ENCODE data around the gene TEC.

The TEC gene

DNA sequence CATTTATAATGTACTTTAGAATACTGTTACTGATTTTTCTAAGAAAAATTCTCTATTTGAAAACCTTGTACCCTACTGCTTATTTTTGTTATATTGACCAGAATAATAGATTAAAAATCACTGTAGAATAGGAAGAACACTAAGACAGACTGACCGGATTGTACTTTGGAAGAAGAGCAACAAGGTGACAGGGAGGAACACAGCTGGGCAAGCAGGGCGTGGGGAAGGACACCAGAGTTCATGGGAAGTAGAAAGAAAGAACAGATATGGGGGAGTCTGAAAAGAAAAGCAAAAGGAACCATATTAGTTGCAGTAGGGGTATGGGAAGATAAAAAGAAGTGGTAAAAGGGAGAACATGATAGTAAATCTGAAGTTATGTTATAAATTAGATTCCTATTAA lies 174.2 kb downstream of the TEC start:
- no peak overlapping the region for H3K9ac ChIP-seq
- H2AFZ ChIP-seq (ENCODE audit: low read depth), result no peak overlapping the region
- no peaks in the 10 kb centered on the region for H3K27me3 ChIP-seq (ENCODE audit: insufficient read depth, low read depth)
- no peaks in the 10 kb centered on the region for H3K36me3 ChIP-seq (ENCODE audit: insufficient read depth)
- no peaks in the 10 kb centered on the region for H4K20me1 ChIP-seq (ENCODE audit: insufficient read depth)
- H3K4me1 ChIP-seq (ENCODE audit: low read depth, poor library complexity, severe bottlenecking), result no peaks in the 10 kb centered on the region
- H3K79me2 ChIP-seq (ENCODE audit: insufficient read depth, low read depth), result no peaks in the 10 kb centered on the region
- H3K27ac ChIP-seq, result no peak overlapping the region
- H3K4me3 ChIP-seq (IDR thresholded peaks at IDR 0.05; ENCODE audit: insufficient read depth, low read depth, low read length), result no peak overlapping the region
- H3K4me2 ChIP-seq, result no peak overlapping the region
- TF ChIP-seq, protein P1, sequence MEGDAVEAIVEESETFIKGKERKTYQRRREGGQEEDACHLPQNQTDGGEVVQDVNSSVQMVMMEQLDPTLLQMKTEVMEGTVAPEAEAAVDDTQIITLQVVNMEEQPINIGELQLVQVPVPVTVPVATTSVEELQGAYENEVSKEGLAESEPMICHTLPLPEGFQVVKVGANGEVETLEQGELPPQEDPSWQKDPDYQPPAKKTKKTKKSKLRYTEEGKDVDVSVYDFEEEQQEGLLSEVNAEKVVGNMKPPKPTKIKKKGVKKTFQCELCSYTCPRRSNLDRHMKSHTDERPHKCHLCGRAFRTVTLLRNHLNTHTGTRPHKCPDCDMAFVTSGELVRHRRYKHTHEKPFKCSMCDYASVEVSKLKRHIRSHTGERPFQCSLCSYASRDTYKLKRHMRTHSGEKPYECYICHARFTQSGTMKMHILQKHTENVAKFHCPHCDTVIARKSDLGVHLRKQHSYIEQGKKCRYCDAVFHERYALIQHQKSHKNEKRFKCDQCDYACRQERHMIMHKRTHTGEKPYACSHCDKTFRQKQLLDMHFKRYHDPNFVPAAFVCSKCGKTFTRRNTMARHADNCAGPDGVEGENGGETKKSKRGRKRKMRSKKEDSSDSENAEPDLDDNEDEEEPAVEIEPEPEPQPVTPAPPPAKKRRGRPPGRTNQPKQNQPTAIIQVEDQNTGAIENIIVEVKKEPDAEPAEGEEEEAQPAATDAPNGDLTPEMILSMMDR (conservative IDR thresholded peaks at IDR 0.05; ENCODE audit: low read depth, low read length), result no peak

DNA sequence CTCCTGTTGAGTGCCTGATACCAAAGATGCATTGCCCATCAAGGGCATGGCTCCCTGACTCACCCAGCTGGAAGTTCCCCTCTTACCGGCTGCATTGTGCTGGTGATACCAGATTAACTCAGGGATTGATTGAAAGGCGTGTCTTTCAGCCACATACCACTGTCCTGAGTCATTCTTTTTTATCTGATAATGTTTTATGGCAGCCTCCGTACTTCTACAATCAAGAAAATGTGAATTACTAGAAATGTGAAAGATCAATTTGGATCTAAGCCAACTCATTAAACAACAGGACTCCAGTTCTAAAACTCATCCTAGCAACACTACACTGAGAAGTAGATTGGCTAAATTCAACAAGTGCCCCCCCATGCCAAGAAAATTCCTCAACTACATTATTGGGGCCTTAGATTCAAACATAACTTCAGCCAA lies 175.6 kb downstream of the TEC start:
- no peaks in the 10 kb centered on the region for H4K20me1 ChIP-seq (ENCODE audit: insufficient read depth)
- TF ChIP-seq, protein P1 (conservative IDR thresholded peaks at IDR 0.05; ENCODE audit: low read depth, low read length), result no peak
- H3K27me3 ChIP-seq (ENCODE audit: insufficient read depth, low read depth), result no peaks in the 10 kb centered on the region
- no peak overlapping the region for H3K4me3 ChIP-seq (IDR thresholded peaks at IDR 0.05; ENCODE audit: insufficient read depth, low read depth, low read length)
- H3K4me1 ChIP-seq (ENCODE audit: low read depth, poor library complexity, severe bottlenecking), result no peaks in the 10 kb centered on the region
- no peak overlapping the region for H3K4me2 ChIP-seq
- H3K36me3 ChIP-seq (ENCODE audit: insufficient read depth), result no peaks in the 10 kb centered on the region
- H3K27ac ChIP-seq, result no peak overlapping the region
- no peak overlapping the region for H2AFZ ChIP-seq (ENCODE audit: low read depth)
- H3K79me2 ChIP-seq (ENCODE audit: insufficient read depth, low read depth), result no peaks in the 10 kb centered on the region
- H3K9ac ChIP-seq, result no peak overlapping the region

DNA sequence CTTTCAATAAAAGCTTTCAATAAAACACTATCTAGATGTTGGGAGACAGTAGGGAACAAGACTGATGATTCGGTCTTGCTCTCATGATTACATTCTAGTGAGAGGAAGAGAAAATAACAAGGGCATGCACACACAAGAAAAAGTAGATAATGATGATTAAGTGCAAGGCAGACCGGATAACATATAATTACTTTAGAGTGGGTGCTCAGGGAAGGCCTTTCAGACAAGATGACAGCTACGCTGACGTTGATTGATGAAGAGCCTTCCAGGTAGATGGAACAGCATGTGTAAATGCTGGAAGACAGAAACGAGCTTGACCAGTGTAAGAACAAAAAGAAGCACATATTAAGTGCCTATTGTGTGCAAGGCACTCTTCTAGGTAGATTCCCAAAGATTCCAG lies 179.0 kb downstream of the TEC start:
- no peak overlapping the region for H3K4me3 ChIP-seq (IDR thresholded peaks at IDR 0.05; ENCODE audit: insufficient read depth, low read depth, low read length)
- H3K27me3 ChIP-seq (ENCODE audit: insufficient read depth, low read depth), result no peaks in the 10 kb centered on the region
- no peaks in the 10 kb centered on the region for H3K36me3 ChIP-seq (ENCODE audit: insufficient read depth)
- H3K79me2 ChIP-seq (ENCODE audit: insufficient read depth, low read depth), result no peaks in the 10 kb centered on the region
- no peaks in the 10 kb centered on the region for H3K4me1 ChIP-seq (ENCODE audit: low read depth, poor library complexity, severe bottlenecking)
- no peak overlapping the region for H3K9ac ChIP-seq
- no peak overlapping the region for H2AFZ ChIP-seq (ENCODE audit: low read depth)
- H4K20me1 ChIP-seq (ENCODE audit: insufficient read depth), result no peaks in the 10 kb centered on the region
- H3K4me2 ChIP-seq, result no peak overlapping the region
- no peak overlapping the region for H3K27ac ChIP-seq
- TF ChIP-seq, protein P1 (conservative IDR thresholded peaks at IDR 0.05; ENCODE audit: low read depth, low read length), result no peak

DNA sequence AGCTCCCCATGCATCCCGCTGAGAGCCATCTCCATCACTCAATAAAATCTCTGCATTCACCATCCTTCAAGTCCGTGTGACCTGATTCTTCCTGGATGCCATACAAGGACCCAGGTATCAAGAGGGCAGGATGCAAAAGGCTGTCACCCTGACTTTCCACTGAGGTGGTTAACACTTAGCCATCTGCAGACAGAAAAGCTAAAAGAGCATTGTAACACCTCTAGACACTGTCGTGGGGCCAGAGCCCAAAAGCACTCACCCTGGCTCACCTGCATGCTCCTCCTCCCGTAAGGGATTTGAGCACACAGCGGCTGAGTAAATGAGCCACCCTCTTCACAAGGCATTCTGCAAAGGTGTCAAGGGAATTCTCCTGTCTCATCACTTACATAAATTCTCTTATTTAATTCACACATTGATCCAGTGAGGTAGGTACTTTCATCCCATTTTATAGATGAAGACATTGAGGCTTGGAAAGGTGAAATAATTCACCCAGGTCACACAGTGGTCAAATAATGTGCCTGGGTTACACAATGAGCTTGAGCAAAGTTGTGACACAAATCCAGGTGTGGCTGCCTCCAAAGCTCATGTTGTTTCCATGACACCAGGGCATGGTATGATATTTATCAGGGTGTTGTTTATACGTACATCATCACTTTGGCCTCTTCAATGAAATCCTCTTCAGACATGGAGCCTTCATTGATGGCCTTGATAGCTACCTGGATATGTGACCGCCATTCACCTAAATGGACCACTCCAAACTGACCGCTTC lies 183.6 kb downstream of the TEC start:
- Histone ChIP-seq H2AFZ (ENCODE audit: low read depth) (no peak overlapping the region), H3K36me3 (ENCODE audit: insufficient read depth) (no peaks in the 10 kb centered on the region), H3K27me3 (ENCODE audit: insufficient read depth, low read depth) (no peaks in the 10 kb centered on the region), H3K27ac (no peak overlapping the region), H3K4me3 (IDR thresholded peaks at IDR 0.05; ENCODE audit: insufficient read depth, low read depth, low read length) (no peak overlapping the region), H3K4me2 (no peak overlapping the region), H3K4me1 (ENCODE audit: low read depth, poor library complexity, severe bottlenecking) (no peaks in the 10 kb centered on the region), H3K9ac (no peak overlapping the region), H4K20me1 (ENCODE audit: insufficient read depth) (no peaks in the 10 kb centered on the region), H3K79me2 (ENCODE audit: insufficient read depth, low read depth) (no peaks in the 10 kb centered on the region)
- TF ChIP-seq, protein P1 (conservative IDR thresholded peaks at IDR 0.05; ENCODE audit: low read depth, low read length), result no peak
